C1 segment of cervical spinal cord (tissue), 14 donors: ENCODE data around the gene EDC3.
"Not testable (repeated sequence)": the region's sequence is repeated elsewhere in the genome, so short reads cannot be mapped to it uniquely, and the experiment has no call there.

Experiments
- DNase-seq, 14 donors: peaks; one replicate each; lab custom pipeline; 2025; lab: John Stamatoyannopoulos, UW

Gene EDC3

DNA sequence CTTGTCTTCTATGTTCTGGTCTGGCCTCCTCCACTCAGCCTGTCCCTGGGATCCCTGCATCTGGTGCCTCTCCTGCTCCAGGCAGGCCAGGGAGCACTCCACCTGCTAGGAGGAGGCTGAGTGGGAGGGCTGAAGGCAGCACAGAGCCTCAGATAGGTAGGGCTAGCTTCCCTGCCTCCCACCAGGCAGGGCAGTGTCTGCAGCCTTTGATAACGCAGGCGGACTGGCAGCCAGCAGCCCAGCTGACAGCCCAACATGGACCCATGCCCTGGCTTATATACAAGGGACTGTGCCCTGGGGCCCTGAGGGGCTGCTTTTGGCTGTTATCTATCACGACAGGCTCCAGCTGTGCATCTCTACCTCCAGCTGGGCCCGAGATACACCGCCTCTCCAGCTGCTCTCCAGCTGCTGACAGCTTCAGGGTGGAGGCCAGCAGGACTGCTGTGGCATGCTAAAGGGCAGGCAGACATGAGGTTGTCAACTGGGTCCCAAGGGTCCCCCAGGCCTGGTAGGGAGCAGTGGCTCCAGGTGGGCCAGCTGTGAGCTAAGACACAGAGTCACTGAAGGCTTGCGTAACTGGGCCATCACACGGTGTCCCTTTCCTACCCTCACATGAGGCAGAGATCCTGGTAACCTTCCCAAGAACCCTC lies 85.4 kb downstream of the EDC3 start:
- no peak for DNase-seq

DNA sequence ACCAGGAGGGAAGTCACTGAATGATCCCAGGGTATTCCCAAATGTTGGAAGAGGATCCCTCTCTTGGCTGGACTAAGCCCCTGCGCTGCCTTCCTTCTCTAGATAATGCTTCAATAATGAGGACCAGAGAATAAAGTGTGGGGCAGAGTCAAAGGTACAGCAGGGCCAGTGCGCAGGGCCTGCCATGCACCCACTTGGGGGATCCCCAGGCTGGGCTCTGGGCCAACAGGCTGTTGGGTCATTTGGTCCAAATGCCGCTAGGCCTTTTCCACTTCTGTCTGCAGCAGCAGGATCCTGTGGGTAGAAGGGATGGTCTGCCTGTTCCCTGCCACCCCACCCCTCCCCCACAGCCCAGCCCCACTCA lies 85.9 kb downstream of the EDC3 start:
- no peak for DNase-seq

DNA sequence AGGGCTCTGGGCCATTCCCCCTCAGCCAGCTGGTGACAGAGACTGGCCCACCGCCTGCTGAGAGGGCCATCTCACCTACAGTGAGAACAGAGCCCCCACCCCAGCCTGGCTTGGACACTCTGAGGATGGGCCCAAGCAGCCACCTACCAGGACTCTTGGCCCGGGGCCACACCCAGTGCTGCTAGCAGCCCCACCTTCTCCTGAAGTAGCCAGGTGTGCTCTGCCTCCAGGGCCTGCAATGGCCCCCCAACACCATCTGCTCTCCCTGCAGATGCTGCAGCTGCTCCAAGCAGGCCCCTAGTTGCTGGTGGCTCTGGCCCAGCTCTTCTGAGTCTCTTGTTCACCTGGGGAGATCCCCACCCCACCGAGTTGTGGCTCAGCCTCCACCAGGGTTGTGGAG lies 87.0 kb downstream of the EDC3 start:
- no peak for DNase-seq

DNA sequence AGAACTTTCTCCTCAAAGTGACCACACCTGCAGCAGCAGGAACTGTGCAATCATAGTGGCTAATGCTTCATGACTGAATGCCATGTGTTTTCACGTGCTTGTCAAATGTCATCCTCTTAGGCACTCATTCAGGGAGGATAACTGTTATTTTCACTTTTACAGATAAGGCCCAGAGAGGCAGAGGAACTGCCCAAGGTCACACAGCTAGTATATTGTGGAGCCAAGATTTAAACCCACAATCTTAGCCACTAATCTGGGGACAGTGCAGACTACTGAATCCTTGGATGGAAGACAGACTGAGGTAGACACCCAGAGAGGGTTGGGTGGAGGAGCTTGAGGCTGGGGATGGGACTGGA lies 90.1 kb downstream of the EDC3 start:
- no peak for DNase-seq

DNA sequence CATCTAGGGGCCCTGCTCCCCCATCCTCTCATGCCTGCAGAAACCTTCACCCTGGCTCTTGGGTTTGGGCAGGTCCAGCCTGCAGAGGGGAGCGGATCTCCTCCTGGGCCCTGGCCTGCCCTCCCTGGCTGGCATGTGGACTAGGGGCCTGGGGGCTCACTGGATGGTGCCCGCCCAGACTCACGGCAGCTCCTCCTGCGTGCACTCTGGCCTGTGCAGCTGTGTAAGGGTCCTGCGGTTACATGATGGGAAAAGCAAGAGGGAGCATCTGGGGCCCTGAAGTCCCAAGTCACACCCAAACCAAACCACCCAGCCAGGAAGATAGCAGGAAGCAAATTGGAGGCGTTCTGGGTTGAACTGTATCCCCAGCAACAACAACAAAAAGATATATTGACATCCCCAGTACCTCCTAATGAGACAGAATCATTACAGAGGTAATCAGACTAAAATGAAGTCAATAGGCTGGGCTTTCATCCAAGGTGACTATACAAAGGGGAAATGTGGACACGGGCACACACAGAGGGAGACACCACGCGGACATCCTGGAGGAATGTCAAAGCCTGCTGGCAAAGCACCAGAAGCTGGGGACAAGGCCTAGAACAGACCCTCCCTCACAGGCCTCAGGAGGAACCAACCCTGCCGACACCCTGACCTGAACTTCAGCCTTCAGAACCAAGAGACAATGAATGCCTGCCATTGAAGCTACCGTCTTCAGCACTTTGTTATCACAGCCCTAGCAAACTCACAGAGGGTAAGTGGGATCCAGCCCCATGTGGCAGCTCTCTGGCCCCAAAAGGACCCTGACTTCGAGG lies 90.6 kb downstream of the EDC3 start:
- DNase-seq = no peak

DNA sequence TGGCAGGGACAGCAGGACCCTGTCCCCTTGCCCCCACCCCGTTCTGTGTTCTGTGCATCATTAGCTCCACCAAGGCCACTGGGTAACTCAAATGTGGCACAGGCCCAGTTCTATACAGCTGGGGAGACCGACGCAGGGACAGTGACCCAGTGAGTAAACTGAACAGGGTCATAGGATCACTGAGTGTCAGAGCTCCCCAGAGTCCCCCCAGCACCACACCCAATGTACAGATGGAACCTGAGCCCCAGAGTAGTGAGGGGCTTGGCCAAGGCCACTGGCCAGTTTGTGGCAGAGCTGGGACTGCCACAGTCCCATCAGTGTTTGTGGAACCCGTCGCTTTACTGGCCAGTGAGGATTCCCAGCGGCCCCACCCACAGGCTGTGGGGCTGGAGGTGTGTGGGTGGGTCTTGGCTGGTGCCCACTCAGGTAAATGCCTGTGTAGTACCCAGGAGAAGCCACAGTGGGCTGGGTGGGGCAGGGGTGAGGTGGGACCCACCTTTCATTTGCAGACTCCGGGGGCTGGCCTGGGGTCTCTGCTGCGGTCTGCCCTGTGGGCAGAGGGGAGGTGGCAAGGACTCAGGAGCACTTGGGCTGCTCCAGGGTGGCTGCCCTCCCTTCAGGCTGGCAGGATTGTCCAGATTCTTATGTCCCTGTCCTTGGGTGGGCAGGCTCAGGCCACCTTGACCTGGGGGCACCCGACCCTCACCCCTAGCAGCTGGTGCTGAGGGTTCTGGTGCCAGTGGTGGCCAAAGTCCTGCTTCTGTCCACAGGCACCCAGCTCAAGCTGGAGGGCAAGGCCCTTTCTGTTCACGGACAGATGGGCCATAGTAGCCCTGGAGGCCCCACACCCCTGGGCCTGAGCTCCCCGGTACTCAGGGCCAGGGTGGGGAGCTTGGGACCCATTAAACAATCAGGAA lies 91.8 kb downstream of the EDC3 start:
- DNase-seq = no peak

DNA sequence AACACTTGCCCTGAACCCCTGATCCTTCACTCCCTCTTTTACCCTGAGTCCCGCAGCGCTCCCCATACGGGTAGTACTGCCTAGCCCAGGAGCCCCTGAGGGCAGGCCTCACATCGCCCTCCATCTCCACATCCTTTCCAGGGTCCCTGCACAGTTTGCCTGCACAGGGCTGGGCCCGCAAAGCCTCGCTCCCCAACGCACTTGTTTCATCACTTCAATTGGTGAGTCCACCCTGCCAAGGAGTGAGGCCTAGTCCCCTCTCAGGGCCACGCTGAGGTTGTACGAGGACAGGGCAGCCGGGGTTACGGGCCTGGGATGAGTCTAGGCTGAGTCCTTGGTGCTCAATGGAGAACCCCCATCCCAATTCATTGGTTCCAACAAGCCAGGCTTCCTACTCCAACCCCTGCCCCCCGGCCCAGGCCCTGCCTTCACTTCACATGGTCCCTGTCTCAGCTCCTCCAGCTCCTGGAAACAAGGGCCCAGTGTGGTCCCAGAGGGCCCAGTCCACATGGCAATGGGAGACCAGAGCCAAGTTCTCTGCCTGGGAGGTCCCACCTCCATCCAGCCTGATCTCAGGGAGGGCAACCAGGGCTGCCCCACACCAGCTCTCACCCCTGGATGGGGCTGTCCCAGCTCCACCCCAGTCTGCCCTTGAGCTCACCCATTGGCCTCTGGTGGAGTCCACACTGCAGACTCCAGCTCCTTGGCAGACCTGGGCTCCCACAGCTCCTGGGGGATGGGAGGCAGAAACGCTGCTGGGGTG lies 92.6 kb downstream of the EDC3 start:
- no peak for DNase-seq

DNA sequence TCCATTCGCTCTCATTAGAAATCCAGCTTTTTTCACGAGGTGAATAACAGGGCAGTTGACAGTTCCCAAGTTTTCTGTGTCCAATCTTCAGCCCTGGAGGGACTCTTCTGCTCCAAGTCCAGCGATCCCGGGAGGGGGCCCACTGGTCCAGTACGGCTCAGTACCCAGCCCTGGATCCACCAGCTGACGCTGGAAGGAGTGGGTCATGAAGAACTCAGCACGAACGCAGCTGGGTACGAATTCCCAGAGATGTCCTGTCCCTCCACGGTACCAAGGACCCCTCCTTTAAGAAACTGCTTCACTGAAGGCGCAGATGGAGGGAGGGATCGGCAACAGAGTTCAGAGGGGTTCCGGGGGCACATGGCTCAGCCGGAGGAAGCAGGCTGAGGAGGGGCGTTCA lies 96.7 kb downstream of the EDC3 start:
- DNase-seq = no peak

DNA sequence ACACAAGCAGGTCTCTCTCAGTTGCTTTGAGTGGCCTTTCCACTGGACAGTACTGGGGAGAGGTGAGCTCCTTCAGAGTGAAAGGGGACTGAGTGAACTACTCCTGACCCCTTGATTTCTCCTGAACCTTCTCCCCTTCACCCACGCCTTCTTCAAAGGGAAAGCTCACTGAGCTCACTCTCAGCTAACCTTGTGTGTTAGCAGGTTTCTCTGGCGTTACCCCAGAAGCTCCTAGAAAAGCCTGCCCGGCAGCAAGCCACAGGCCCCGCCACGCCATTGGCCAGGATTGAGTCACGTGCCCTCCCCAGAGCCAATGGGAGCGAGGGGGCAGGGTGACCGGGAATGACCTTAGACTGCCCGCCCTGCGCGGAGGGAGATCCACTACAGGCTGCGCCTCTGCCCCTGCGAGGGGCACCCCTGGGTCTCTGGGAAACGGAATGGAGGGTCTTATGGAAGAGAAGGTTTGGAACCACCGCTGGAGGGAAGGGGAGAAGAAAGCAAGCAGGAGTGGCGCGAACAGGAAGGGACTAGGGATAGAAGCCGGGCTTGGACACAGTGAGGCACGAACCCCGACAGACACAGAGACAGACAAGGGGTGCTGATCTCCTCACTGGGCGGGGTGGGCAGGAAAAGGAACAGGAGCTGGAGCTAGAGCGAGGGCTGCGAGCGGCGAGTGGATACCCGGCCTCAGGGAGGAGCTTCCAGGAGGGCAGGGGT lies 97.5 kb downstream of the EDC3 start:
- DNase-seq = peak; percentile 77 to 97 (median 94)

DNA sequence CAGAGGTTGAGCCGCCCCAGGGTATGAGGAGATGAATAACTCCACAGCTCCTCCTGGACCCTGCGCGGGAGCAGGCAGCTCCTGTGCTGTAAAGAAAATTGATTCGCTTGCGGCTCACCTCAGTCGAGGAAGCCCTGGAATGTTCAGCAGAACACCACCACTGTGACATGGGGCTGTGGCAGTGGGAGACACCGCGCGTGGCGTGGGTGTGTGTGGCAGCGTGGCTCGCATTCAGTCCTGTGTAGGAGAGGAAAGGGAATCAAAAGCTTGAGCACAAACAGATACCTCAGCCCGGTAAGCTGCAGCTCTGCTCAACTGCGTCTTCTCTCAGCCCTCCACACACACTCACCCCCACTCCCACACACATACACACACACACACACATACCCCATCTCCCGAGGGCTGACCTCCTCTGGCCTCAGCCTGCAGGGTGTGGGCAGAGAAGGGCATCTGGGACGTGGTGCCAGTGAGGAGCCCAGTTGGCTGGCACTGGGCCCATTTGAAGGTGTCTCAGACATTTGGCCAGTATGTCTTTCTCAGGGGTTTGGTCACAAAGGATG lies 98.6 kb downstream of the EDC3 start:
- not testable (repeated sequence) for DNase-seq

DNA sequence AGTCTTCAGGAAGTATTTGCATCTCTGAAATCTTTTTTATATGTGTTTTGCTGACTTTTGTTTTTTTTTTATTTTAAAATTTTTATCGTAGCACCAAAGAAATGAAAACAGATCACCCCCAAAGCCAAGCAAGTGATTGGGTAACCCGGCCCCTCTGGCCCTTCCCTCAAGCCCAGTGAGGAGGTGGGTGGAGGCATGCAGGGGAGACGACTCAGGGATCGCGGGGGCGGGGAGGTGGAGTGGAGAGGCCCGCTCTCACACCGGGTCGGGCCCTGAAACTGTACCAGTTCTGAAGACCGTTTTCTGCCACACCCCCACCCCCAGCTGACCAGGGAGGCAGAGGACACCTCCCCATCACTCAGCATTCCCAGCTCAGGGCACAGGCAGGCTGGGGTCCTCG lies 99.1 kb downstream of the EDC3 start:
- DNase-seq = not testable (repeated sequence)

DNA sequence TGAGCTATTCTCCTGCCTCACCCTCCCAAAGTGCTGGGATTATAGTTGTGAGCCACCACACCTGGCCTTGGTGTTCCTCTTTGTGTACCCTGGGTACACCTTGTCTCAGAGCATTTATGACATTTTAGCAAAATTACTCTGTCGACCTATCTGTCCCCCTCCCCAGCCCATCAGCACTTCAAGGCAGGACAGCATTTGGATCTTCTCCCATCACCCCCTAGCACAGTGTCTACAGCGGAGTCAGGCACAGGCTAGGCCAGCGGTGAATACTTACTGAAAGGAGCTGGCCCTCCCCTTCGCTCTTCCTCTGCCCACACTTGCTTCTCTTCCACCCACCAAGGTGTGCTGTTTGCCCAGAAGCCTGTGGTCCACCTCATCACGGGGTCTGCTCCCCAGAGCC lies 100.6 kb downstream of the EDC3 start:
- no peak for DNase-seq

DNA sequence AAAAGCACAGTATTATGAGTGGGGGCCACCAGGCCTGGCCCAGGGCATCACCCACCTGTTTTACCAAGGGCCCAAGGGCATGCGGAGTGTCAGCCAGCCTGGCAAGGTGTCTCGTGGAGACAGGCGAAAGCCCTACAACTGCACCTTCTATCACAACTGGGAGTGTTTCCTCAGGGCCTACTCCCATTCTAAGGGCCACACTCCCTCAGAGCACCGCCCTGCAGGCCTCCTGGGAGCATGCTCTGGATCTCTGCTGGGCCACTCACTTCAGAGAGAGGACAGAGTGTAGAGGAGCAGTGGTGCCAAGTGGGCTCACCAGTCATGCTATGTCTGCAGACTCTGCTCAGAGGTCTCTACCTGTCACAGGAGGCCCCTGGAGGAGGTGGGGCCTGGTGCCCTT lies 101.4 kb downstream of the EDC3 start:
- DNase-seq = no peak

DNA sequence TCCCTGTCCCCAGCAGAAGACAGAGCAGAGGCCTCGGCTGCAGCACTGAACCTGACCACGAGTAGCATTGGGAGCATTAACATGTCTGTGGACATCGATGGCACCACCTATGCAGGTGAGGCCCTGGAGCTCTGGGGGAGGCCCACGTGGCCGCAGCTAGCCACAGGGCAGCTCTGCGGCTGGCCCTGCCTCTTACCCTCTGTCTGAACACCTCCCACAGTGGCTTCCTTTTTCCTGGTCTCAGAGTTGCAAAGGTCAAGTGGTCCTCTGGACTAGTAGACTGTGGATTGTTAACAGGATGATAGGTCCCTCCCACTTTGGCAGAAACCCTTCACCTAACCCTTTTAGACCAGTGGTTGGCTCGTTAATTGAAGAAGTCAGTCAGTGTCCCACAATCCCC lies 102.7 kb downstream of the EDC3 start:
- no peak for DNase-seq

DNA sequence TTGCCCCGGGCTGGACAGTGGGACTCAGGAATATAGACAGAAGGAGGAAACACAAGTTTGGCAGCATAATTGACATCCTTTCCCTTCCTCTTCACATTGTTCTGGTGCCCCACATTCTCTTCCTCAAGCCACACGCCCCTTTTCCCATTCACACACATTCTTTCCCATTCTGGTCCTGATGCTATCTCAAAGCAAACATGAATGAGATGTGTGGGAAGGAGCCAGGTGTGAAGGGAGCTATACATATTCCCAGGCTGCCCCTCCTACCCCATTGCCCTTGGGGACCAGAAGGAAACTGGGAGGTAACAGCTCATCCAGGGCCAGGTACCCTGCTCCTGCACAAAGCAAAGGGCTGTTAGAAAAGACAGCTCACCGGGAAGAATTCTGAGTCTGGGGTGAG lies 103.6 kb downstream of the EDC3 start:
- no peak for DNase-seq

DNA sequence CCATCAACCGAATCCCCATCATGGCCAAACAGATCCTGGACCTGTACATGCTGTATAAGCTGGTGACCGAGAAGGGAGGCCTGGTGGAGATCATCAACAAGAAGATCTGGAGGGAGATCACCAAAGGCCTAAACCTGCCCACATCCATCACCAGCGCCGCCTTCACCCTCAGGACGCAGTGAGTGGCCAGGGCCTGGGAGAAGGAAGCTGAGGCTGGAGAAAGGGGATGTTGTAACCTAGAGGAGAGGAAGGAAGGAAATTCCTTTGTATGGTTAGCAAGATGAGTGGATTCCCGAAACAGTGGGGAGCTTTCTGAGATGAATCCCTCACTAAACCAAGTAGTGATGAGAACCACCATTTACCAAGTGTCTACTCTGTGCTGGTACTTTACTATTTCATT lies 106.0 kb downstream of the EDC3 start:
- no peak for DNase-seq

DNA sequence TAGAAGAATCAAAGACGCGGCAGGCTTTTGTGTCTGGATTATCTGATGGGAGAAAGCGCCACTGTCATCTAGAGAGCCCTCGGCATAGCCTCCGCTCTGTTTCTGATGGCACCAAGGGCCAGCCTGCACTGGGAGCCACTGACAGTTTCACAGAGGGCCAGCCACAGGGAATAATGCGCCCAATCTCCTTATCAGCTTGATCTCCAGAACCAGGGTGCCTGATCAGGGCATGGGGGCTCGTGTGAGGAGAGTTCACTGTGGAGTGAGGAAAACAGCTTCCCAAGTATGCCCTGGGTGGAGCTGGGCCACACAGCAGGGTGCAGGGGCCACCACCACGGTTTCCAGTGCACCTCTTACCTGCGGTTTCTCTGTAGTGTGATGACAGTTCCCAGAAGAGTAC lies 110.0 kb downstream of the EDC3 start:
- DNase-seq = no peak

DNA sequence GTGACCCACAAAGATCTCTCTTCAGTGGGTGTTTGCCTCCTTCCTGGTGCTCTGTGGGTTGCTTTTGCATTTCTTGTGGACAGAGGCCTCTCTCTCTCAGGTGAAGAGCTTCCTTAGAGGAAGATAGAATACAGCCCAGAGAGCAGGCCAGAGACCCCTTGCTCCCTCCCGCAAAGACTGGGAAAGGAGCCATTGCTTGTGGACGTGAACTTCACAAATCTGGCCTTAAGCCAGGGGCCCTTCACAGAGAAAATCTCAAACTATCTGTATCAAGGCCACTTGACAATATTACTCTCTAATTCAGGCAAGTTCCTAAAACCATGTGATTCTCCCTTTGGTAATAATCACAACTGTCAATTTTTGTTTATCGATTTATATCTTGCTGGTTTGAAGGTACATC lies 110.6 kb downstream of the EDC3 start:
- DNase-seq = no peak

DNA sequence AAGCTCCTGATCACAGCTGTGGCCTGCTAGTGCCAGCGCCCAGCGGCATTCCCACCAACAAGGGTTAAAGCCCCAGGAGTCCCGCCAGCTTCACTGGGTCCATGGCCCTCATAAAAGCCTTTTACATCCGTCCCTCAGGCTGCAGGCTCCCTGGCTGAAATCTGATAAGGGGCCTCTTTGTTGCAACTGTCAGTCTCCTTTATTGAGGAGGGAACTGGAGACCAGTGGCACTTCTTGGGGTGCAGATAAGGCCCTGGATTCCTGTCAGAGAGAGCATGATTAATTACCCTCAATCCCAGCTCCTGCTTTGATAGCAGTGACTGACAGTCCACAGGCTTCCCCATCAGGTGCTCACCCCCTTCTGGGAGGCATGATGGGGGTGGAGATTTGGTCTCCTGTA lies 111.0 kb downstream of the EDC3 start:
- DNase-seq = peak in 7 of 14 donors; percentile 9 to 40 (median 17)

DNA sequence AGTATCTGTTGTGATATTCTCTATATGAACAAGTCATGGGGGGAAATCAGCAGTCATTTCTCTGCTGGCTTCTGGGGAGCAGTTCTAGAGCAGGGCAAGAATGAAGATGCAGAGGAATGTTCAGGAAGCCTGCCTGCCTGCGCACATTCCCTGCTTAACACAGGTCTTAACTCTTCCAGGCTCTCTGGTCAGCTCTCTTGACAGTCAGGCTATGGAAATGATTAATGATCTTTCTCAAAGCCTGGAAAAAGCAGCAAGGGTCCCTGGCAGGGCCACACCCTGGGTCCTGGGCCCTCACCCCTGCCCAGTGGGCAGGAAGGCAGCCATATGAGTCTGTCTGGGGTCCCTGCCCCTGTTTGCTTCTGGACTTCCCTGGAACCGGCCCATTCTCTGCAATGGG lies 111.6 kb downstream of the EDC3 start:
- DNase-seq = no peak
